A549 (cell line): ENCODE results near the gene SGSM1. TPM values are rescaled to one million over a fixed set of nuclear protein-coding genes. Genes with fewer than 3 reads are reported as not detected.

Experiments
- ATAC-seq, 2 experiments: fragments of 200-7000 bp in 1 of 2; fragments of >200 bp in 1 of 2; cut with Nextera tagmentation in 1 of 2; cut with Tn5 transposase in 1 of 2; 3 replicates each; pipeline versions ENCODE4 v1.8.0 to v1.9.1; 2018 to 2020; ENCODE audit warnings: mild to moderate bottlenecking in 1 of 2, moderate library complexity in 1 of 2
- CTCF ChIA-PET: fragments of 300-600 bp; sonication (Branson Sonifier 250); formaldehyde crosslinking; extraction: SDS; loops from one replicate; lab custom pipeline; 2021; ENCODE audit warnings: antibody characterized with exemption, inconsistent platforms; lab: Yijun Ruan, JAX
- POLR2A ChIA-PET: fragments of 350-600 bp; formaldehyde crosslinking; extraction: SDS; loops from one replicate; lab custom pipeline; 2021; ENCODE audit warnings: antibody characterized with exemption, inconsistent platforms; lab: Yijun Ruan, JAX
- DNase-seq, 2 experiments: peaks; one replicate each; pipeline versions ENCODE4 v3.0.0 to v3.0.0-alpha.2; 2011 to 2016; ENCODE audit warnings: low read depth in 1 of 2, low spot score in 1 of 2
- FAIRE-seq: peaks from 2 replicates; lab custom pipeline; 2011; peaks lifted over from hg19 to GRCh38; lab: Jason Lieb, UNC
- H3K27ac ChIP-seq, 2 experiments: fragments of >200 bp; sonication (Bioruptor Twin); formaldehyde crosslinking; 3 replicates each; pipeline ENCODE4 v1.5.1; 2016 to 2017
- H3K4me1 ChIP-seq: fragments of >200 bp; sonication (Bioruptor Twin); formaldehyde crosslinking; 3 replicates; pipeline ENCODE4 v1.6.1; 2016
- H3K4me2 ChIP-seq: fragments of >200 bp; sonication (Bioruptor Twin); formaldehyde crosslinking; 3 replicates; pipeline ENCODE4 v1.6.1; 2016
- H3K4me3 ChIP-seq: fragments of >200 bp; sonication (Bioruptor Twin); formaldehyde crosslinking; 3 replicates; pipeline ENCODE4 v1.5.1; 2016
- H3K9me3 ChIP-seq: fragments of >200 bp; sonication (Bioruptor Twin); formaldehyde crosslinking; 3 replicates; pipeline ENCODE4 v1.6.1; 2016
- BCL3 ChIP-seq: fragments of >200 bp; sonication (Bioruptor Twin); formaldehyde crosslinking; IDR thresholded peaks from 3 replicates; pipeline ENCODE4 v1.6.1; 2016
- CBX8 ChIP-seq: fragments of 200-600 bp; sonication (generic); IDR thresholded peaks from 2 replicates; pipeline ENCODE4 v1.6.1; 2016
- CEBPB ChIP-seq, 2 experiments: fragments of >200 bp in 1 of 2; sonication (Bioruptor Twin) in 1 of 2; formaldehyde crosslinking in 1 of 2; IDR thresholded peaks; 2 replicates each; pipeline ENCODE4 v1.6.1; 2012 to 2016
- EHMT2 ChIP-seq: fragments of 200-600 bp; sonication (generic); IDR thresholded peaks from 2 replicates; pipeline ENCODE4 v1.6.1; 2016; ENCODE audit warnings: antibody characterized with exemption, low read depth, mild to moderate bottlenecking, moderate library complexity
- EP300 ChIP-seq, 2 experiments: fragments of >200 bp; sonication (Bioruptor Twin); formaldehyde crosslinking; IDR thresholded peaks; 2 replicates in 1 of 2; 3 replicates in 1 of 2; pipeline ENCODE4 v1.6.1; 2016 to 2017
- FOXS1 ChIP-seq: fragments of 250-450 bp; sonication (Bioruptor Pico); IDR thresholded peaks from 2 replicates; pipeline ENCODE4 v1.5.0; 2020; ENCODE audit warnings: mild to moderate bottlenecking, moderate library complexity
- HOXA7 ChIP-seq: fragments of 250-450 bp; sonication (Bioruptor Pico); IDR thresholded peaks from 2 replicates; pipeline ENCODE4 v1.5.0; 2020; ENCODE audit warnings: mild to moderate bottlenecking, moderate library complexity
- HOXB5 ChIP-seq: fragments of 250-450 bp; sonication (Bioruptor Pico); IDR thresholded peaks from 2 replicates; pipeline ENCODE4 v1.5.0; 2020; ENCODE audit warnings: mild to moderate bottlenecking, moderate library complexity
- MAFK ChIP-seq: fragments of 450-650 bp; IDR thresholded peaks from 2 replicates; pipeline ENCODE4 v1.6.1; 2014; ENCODE audit not compliant: partially characterized antibody
- NR3C1 ChIP-seq: fragments of >200 bp; sonication (Bioruptor Twin); formaldehyde crosslinking; IDR thresholded peaks from 3 replicates; pipeline ENCODE4 v1.6.1; 2017
- POLR2AphosphoS2 ChIP-seq: conservative IDR thresholded peaks from 2 replicates; pipeline ENCODE4 v1.6.1; 2012; ENCODE audit warnings: low read length, improper control_type of control experiment, inconsistent platforms
- RAD21 ChIP-seq, 2 experiments: fragments of >200 bp in 1 of 2; sonication (Bioruptor Twin) in 1 of 2; formaldehyde crosslinking in 1 of 2; IDR thresholded peaks in 1 of 2; conservative IDR thresholded peaks in 1 of 2; 2 replicates in 1 of 2; 3 replicates in 1 of 2; pipeline ENCODE4 v1.6.1; 2012 to 2018; ENCODE audit warnings: inconsistent platforms in 1 of 2
- SMC3 ChIP-seq: fragments of >200 bp; sonication (Bioruptor Twin); formaldehyde crosslinking; IDR thresholded peaks from 3 replicates; pipeline ENCODE4 v1.6.1; 2018; ENCODE audit warnings: inconsistent platforms
- SREBF2 ChIP-seq: fragments of 450-650 bp; IDR thresholded peaks from 2 replicates; pipeline ENCODE4 v1.6.1; 2014; ENCODE audit warnings: mild to moderate bottlenecking, moderate library complexity
- TP53 ChIP-seq: fragments of 250-450 bp; sonication (Bioruptor Pico); IDR thresholded peaks from 2 replicates; pipeline ENCODE4 v1.5.0; 2021; ENCODE audit warnings: mild to moderate bottlenecking, moderate library complexity
- ZFP36 ChIP-seq: fragments of 450-650 bp; IDR thresholded peaks from 2 replicates; pipeline ENCODE4 v1.6.1; 2014; ENCODE audit warnings: borderline replicate concordance; ENCODE audit not compliant: partially characterized antibody
- WGBS: methylation state at CpG from one replicate; pipeline ENCODE4 v1.1.6; 2017; ENCODE audit errors: missing lambda C conversion rate; 5-methylcytosine and 5-hydroxymethylcytosine counted together
- polyA plus RNA-seq, 4 experiments: library from polyadenylated mRNA; depleted of rRNA in 3 of 4; stranded (reverse); fragments of >200 nt; fragmentation: RNase III in 1 of 4; extraction: RNeasy Plus Mini Kit Qiagen cat#74134 plus additional on column Dnase treatment in 1 of 4; gene quantifications; 2 replicates in 3 of 4; 3 replicates in 1 of 4; pipeline ENCODE4 v1.2.3, GENCODE V29; 2011 to 2017
- TF ChIP-seq, protein P1 (sequence below): IDR thresholded peaks from 2 replicates; pipeline ENCODE4 v1.6.1; 2012; ENCODE audit warnings: low read depth, borderline replicate concordance
- TF ChIP-seq, protein P2 (sequence below): fragments of >200 bp; sonication (Bioruptor Twin); formaldehyde crosslinking; IDR thresholded peaks from 3 replicates; pipeline ENCODE4 v1.5.1; 2016
- TF ChIP-seq, protein P3 (sequence below): fragments of 150-350 bp; IDR thresholded peaks from 2 replicates; pipeline ENCODE4 v1.6.1; 2014; ENCODE audit warnings: low read depth, mild to moderate bottlenecking, low read length

Gene SGSM1
- polyA plus RNA-seq, 2 of the 4 experiments (the other 2 are of a cell fraction) = 0.50 to 1.4 TPM

DNA sequence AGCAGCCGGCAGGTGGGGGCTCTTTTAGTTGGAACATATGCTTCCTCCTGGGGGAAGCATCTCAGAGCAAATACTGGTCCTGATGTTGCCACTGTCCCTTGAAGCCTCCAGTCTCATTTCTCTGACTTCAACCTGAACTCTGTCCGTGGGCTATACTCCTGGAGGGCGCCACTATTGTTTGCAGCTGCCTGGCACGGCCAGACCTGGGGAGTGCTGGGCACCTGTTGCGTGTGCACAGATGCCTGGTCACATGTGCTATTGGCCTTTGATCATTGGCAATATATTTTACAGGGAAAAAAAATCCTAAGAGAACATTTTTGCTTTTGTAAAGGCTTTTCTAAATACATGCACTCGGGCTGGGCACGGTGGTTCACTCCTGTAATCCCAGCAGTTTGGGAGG, 122.3 kb downstream of the SGSM1 start (continued):
- TF ChIP-seq MAFK = no peak

DNA sequence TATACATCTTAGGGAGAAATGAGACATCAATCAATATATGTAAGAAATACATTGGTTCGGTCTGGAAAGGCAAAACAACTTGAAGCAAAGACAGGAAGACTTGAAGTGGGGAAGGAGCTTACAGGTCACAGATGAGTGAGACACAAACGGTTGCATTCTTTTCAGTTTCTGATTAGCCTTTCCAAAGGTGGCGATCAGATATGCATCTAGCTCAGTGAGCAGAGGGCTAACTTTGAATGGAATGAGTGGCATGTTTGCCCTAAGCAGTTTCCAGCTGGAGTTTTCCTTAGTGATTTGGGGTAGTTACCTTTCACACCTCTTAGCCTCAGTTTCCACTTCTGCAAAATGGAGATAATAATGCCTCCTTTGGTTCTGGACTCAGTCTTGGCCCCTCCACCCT, 124.7 kb downstream of the SGSM1 start:
- 66% methylated on average over 3 of the region's 3 CpGs for WGBS
- Histone ChIP-seq H3K9me3 (no peaks in the 10 kb centered on the region), H3K4me2 (no peak overlapping the region), H3K27ac (no peak overlapping the region), H3K4me1 (no peaks in the 10 kb centered on the region)
- POLR2A ChIA-PET = no interaction called here
- no peak for DNase-seq
- CTCF ChIA-PET = interaction anchor here (0.7 to 1.8 kb wide), 3 partner anchors 8 to 161 kb away, joined by 3 to 5 read pairs (median 4); no protein-coding TSS in a partner anchor
- no peak for TF ChIP-seq CBX8
- no peak for TF ChIP-seq HOXA7
- TF ChIP-seq, protein P1, sequence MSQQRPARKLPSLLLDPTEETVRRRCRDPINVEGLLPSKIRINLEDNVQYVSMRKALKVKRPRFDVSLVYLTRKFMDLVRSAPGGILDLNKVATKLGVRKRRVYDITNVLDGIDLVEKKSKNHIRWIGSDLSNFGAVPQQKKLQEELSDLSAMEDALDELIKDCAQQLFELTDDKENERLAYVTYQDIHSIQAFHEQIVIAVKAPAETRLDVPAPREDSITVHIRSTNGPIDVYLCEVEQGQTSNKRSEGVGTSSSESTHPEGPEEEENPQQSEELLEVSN = no peak
- no peak for TF ChIP-seq NR3C1
- TF ChIP-seq EHMT2 = no peak
- no peak for TF ChIP-seq RAD21 (conservative IDR thresholded peaks at IDR 0.05 in 1 of 2, IDR thresholded peaks at IDR 0.05 in 1 of 2)
- no peak for TF ChIP-seq EP300 (IDR thresholded peaks at IDR 0.05)
- TF ChIP-seq BCL3 = no peak
- no peak for TF ChIP-seq POLR2AphosphoS2
- TF ChIP-seq, protein P2, sequence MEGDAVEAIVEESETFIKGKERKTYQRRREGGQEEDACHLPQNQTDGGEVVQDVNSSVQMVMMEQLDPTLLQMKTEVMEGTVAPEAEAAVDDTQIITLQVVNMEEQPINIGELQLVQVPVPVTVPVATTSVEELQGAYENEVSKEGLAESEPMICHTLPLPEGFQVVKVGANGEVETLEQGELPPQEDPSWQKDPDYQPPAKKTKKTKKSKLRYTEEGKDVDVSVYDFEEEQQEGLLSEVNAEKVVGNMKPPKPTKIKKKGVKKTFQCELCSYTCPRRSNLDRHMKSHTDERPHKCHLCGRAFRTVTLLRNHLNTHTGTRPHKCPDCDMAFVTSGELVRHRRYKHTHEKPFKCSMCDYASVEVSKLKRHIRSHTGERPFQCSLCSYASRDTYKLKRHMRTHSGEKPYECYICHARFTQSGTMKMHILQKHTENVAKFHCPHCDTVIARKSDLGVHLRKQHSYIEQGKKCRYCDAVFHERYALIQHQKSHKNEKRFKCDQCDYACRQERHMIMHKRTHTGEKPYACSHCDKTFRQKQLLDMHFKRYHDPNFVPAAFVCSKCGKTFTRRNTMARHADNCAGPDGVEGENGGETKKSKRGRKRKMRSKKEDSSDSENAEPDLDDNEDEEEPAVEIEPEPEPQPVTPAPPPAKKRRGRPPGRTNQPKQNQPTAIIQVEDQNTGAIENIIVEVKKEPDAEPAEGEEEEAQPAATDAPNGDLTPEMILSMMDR = no peak
- no peak for TF ChIP-seq CEBPB (IDR thresholded peaks at IDR 0.05)
- TF ChIP-seq, protein P3, sequence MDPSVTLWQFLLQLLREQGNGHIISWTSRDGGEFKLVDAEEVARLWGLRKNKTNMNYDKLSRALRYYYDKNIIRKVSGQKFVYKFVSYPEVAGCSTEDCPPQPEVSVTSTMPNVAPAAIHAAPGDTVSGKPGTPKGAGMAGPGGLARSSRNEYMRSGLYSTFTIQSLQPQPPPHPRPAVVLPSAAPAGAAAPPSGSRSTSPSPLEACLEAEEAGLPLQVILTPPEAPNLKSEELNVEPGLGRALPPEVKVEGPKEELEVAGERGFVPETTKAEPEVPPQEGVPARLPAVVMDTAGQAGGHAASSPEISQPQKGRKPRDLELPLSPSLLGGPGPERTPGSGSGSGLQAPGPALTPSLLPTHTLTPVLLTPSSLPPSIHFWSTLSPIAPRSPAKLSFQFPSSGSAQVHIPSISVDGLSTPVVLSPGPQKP = no peak
- TF ChIP-seq TP53 = no peak
- TF ChIP-seq, all 56 proteins: peak for 0
- ATAC-seq (no peak), FAIRE-seq (no peak)
- H3K4me3 ChIP-seq = no peak overlapping the region

- Histone ChIP-seq H3K27ac (no peak overlapping the region), H3K9me3 (no peaks in the 10 kb centered on the region), H3K4me1 (no peaks in the 10 kb centered on the region), H3K4me3 (no peak overlapping the region), H3K4me2 (no peak overlapping the region)
- TF ChIP-seq HOXB5 (CRISPR knock-in tag) = no peak
- TF ChIP-seq FOXS1 (CRISPR knock-in tag) = no peak
- FAIRE-seq (no peak), DNase-seq (no peak), ATAC-seq (no peak)
- ChIA-PET POLR2A (no interaction called here), CTCF (interaction anchor here (1.2 to 4.3 kb wide), 4 partner anchors 21 to 165 kb away, joined by 3 to 107 read pairs (median 34); no protein-coding TSS in a partner anchor)
These were observed 129.9 kb downstream of the SGSM1 start for GRCh38 chr22:24935771-24936483.

DNA sequence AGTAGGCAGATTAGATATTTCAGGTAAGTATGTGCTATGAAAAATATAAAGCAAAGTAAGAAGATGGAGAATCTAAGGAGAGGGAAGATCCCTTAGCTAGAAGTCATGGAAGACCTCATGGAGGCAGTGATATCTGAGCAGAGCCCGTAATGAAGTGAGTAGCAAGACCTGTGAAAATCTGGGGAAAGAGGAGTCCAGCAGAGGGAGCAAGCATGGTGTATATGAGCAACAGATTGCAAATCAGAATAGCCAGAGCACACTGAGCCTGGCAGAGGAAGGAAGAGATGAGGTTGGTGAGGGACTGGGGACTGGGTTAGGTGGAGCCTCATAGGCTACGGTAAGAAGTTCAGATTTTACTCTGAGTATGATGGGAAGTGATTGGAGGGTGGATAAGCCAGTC, 131.1 kb downstream of the SGSM1 start:
- Histone ChIP-seq H3K9me3 (no peaks in the 10 kb centered on the region), H3K4me2 (no peak overlapping the region), H3K27ac (no peak overlapping the region), H3K4me1 (no peaks in the 10 kb centered on the region), H3K4me3 (no peak overlapping the region)
- DNase-seq (peak in 1 of 2 experiments; percentile 45), FAIRE-seq (no peak), ATAC-seq (peak; percentile 88 to 89)
- TF ChIP-seq ZFP36 (peak; percentile 47), SMC3 (0 out of 3 replicates have a peak, but pooled peaks have one; percentile 19), SREBF2 (no peak), RAD21 (conservative IDR thresholded peaks at IDR 0.05 in 1 of 2, IDR thresholded peaks at IDR 0.05 in 1 of 2) (peak in 1 of 2 experiments; percentile 49; a peak in 3 of 5 replicates)
- TF ChIP-seq, protein P2 = peak; percentile 33; the same call in 1 of the 3 replicates
- CTCF ChIA-PET = interaction anchor here (0.6 to 4.3 kb wide), 15 partner anchors 10 to 175 kb away, joined by 3 to 107 read pairs (median 6); no protein-coding TSS in a partner anchor
- 9% methylated on average over 2 of the region's 2 CpGs for WGBS
- POLR2A ChIA-PET = no interaction called here
